ENCODE measurements around the gene PAK6.

Gene PAK6

GRCh38 chr15:40279437-40280141, 40.7 kb downstream of the PAK6 start:
- peak; percentile 41 to 55 for DNase-seq

- no peak for DNase-seq
These were observed 41.6 kb downstream of the PAK6 start for GRCh38 chr15:40280260-40281056.

- no peak for DNase-seq
These were observed 42.4 kb downstream of the PAK6 start for GRCh38 chr15:40281057-40281800.

GRCh38 chr15:40281801-40282146, 42.9 kb downstream of the PAK6 start:
- DNase-seq: no peak

GRCh38 chr15:40282147-40282868, 43.4 kb downstream of the PAK6 start:
- DNase-seq: peak in 1 of 2 donors; percentile 61

- peak in 1 of 2 donors; percentile 43 for DNase-seq
These were observed 44.2 kb downstream of the PAK6 start, which contains the start of gene ANKRD63 for GRCh38 chr15:40282869-40283614. Gene ANKRD63, minus strand, starts transcription at chr15:40283064. Its CDS starts 478 bp downstream, at chr15:40282586.

GRCh38 chr15:40283615-40284300, 44.9 kb downstream of the PAK6 start:
- no peak for DNase-seq

- DNase-seq: no peak
These were observed 46.3 kb downstream of the PAK6 start for GRCh38 chr15:40285151-40285550.

GRCh38 chr15:40285554-40286011, 46.7 kb downstream of the PAK6 start:
- DNase-seq: no peak

- DNase-seq: no peak
These were observed 47.2 kb downstream of the PAK6 start for GRCh38 chr15:40286061-40286532.

GRCh38 chr15:40286794-40287193, 47.9 kb downstream of the PAK6 start:
- no peak for DNase-seq

- DNase-seq: no peak
These were observed 48.6 kb downstream of the PAK6 start for GRCh38 chr15:40287505-40287904.

GRCh38 chr15:40287968-40288367, 49.1 kb downstream of the PAK6 start:
- no peak for DNase-seq

GRCh38 chr15:40289140-40289775, 50.4 kb downstream of the PAK6 start:
- no peak for DNase-seq

GRCh38 chr15:40290545-40290917, 51.7 kb downstream of the PAK6 start:
- no peak for DNase-seq

GRCh38 chr15:40290918-40291574, 52.2 kb downstream of the PAK6 start:
- no peak for DNase-seq

- no peak for DNase-seq
These were observed 53.4 kb downstream of the PAK6 start for GRCh38 chr15:40292246-40292645.

- no peak for DNase-seq
These were observed 54.1 kb downstream of the PAK6 start for GRCh38 chr15:40293006-40293405.

- no peak for DNase-seq
These were observed 55.3 kb downstream of the PAK6 start for GRCh38 chr15:40293905-40294895.
